ENCODE data around the gene DUSP8.
A peak's percentile ranks its signal among the peaks of the same experiment; 100 is the strongest.

DUSP8 gene

GRCh38 chr11:1570896-1571759, 943 bp downstream of the DUSP8 start (continued):
- TF ChIP-seq RBAK (tag by site-specific recombination; IDR thresholded peaks at IDR 0.05): no peak
- TF ChIP-seq ZNF664 (tag by site-specific recombination; IDR thresholded peaks at IDR 0.05): no peak
- TF ChIP-seq, protein P1, sequence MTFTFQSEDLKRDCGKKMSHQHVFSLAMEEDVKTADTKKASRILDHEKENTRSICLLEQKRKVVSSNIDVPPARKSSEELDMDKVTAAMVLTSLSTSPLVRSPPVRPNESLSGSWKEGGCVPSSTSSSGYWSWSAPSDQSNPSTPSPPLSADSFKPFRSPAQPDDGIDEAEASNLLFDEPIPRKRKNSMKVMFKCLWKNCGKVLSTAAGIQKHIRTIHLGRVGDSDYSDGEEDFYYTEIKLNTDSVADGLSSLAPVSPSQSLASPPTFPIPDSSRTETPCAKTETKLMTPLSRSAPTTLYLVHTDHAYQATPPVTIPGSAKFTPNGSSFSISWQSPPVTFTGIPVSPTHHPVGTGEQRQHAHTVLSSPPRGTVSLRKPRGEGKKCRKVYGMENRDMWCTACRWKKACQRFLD (tag by site-specific recombination; IDR thresholded peaks at IDR 0.05): no peak
- no peak for TF ChIP-seq ZNF747 (tag by site-specific recombination; IDR thresholded peaks at IDR 0.05)
- TF ChIP-seq ZIC2 (tag by site-specific recombination; IDR thresholded peaks at IDR 0.05): peak; percentile 28; the same call in 1 of the 2 replicates
- TF ChIP-seq ZNF169 (tag by site-specific recombination; IDR thresholded peaks at IDR 0.05): no peak
- no peak for TF ChIP-seq ZNF624 (tag by site-specific recombination; IDR thresholded peaks at IDR 0.05)
- TF ChIP-seq MYNN (tag by site-specific recombination; IDR thresholded peaks at IDR 0.05; ENCODE audit: borderline replicate concordance): no peak
- no peak for TF ChIP-seq ZNF558 (tag by site-specific recombination; IDR thresholded peaks at IDR 0.05)
- TF ChIP-seq SALL2 (tag by site-specific recombination; IDR thresholded peaks at IDR 0.05; ENCODE audit: borderline replicate concordance): no peak
- TF ChIP-seq SP2 (tag by site-specific recombination; IDR thresholded peaks at IDR 0.05): peak; percentile 31; the same call in 1 of the 2 replicates
- no peak for TF ChIP-seq TCF7L2 (IDR thresholded peaks at IDR 0.05; ENCODE audit: borderline replicate concordance, low read depth, low read length)
- TF ChIP-seq YY1 (tag by site-specific recombination; IDR thresholded peaks at IDR 0.05): no peak
- TF ChIP-seq, protein P2, sequence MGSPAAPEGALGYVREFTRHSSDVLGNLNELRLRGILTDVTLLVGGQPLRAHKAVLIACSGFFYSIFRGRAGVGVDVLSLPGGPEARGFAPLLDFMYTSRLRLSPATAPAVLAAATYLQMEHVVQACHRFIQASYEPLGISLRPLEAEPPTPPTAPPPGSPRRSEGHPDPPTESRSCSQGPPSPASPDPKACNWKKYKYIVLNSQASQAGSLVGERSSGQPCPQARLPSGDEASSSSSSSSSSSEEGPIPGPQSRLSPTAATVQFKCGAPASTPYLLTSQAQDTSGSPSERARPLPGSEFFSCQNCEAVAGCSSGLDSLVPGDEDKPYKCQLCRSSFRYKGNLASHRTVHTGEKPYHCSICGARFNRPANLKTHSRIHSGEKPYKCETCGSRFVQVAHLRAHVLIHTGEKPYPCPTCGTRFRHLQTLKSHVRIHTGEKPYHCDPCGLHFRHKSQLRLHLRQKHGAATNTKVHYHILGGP (tag by site-specific recombination; IDR thresholded peaks at IDR 0.05): no peak
- no peak; the same call in 1 of the 2 replicates for TF ChIP-seq KLF9 (tag by site-specific recombination; IDR thresholded peaks at IDR 0.05; ENCODE audit: low read depth)
- no peak for TF ChIP-seq HOXA7 (CRISPR knock-in tag; IDR thresholded peaks at IDR 0.05; ENCODE audit: borderline replicate concordance)
- no peak for TF ChIP-seq SCRT2 (tag by site-specific recombination; IDR thresholded peaks at IDR 0.05)
- no peak for TF ChIP-seq ZNF292 (tag by site-specific recombination; IDR thresholded peaks at IDR 0.05; ENCODE audit: borderline replicate concordance, low read depth)
- no peak for TF ChIP-seq ZNF146 (tag by site-specific recombination; IDR thresholded peaks at IDR 0.05)
- no peak for TF ChIP-seq ZNF350 (tag by site-specific recombination; IDR thresholded peaks at IDR 0.05)
- peak; percentile 52 for TF ChIP-seq SP3 (tag by site-specific recombination; IDR thresholded peaks at IDR 0.05)
- no peak for TF ChIP-seq ZNF626 (tag by site-specific recombination; IDR thresholded peaks at IDR 0.05)
- TF ChIP-seq, protein P3, sequence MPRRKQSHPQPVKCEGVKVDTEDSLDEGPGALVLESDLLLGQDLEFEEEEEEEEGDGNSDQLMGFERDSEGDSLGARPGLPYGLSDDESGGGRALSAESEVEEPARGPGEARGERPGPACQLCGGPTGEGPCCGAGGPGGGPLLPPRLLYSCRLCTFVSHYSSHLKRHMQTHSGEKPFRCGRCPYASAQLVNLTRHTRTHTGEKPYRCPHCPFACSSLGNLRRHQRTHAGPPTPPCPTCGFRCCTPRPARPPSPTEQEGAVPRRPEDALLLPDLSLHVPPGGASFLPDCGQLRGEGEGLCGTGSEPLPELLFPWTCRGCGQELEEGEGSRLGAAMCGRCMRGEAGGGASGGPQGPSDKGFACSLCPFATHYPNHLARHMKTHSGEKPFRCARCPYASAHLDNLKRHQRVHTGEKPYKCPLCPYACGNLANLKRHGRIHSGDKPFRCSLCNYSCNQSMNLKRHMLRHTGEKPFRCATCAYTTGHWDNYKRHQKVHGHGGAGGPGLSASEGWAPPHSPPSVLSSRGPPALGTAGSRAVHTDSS (tag by site-specific recombination; IDR thresholded peaks at IDR 0.05): no peak
- TF ChIP-seq, protein P4, sequence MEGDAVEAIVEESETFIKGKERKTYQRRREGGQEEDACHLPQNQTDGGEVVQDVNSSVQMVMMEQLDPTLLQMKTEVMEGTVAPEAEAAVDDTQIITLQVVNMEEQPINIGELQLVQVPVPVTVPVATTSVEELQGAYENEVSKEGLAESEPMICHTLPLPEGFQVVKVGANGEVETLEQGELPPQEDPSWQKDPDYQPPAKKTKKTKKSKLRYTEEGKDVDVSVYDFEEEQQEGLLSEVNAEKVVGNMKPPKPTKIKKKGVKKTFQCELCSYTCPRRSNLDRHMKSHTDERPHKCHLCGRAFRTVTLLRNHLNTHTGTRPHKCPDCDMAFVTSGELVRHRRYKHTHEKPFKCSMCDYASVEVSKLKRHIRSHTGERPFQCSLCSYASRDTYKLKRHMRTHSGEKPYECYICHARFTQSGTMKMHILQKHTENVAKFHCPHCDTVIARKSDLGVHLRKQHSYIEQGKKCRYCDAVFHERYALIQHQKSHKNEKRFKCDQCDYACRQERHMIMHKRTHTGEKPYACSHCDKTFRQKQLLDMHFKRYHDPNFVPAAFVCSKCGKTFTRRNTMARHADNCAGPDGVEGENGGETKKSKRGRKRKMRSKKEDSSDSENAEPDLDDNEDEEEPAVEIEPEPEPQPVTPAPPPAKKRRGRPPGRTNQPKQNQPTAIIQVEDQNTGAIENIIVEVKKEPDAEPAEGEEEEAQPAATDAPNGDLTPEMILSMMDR (tag by site-specific recombination; IDR thresholded peaks at IDR 0.05): no peak
- no peak for TF ChIP-seq OVOL3 (tag by site-specific recombination; IDR thresholded peaks at IDR 0.05)
- TF ChIP-seq ZNF239 (tag by site-specific recombination; IDR thresholded peaks at IDR 0.05): no peak
- TF ChIP-seq ZNF610 (tag by site-specific recombination; IDR thresholded peaks at IDR 0.05; ENCODE audit: borderline replicate concordance): no peak
- TF ChIP-seq ZNF510 (tag by site-specific recombination; IDR thresholded peaks at IDR 0.05; ENCODE audit: insufficient replicate concordance): no peak
- TF ChIP-seq KLF1 (tag by site-specific recombination; IDR thresholded peaks at IDR 0.05): peak; percentile 29; the same call in 1 of the 2 replicates
- peak; percentile 22; the same call in 1 of the 2 replicates for TF ChIP-seq GLIS1 (tag by site-specific recombination; IDR thresholded peaks at IDR 0.05)
- TF ChIP-seq, protein P5, sequence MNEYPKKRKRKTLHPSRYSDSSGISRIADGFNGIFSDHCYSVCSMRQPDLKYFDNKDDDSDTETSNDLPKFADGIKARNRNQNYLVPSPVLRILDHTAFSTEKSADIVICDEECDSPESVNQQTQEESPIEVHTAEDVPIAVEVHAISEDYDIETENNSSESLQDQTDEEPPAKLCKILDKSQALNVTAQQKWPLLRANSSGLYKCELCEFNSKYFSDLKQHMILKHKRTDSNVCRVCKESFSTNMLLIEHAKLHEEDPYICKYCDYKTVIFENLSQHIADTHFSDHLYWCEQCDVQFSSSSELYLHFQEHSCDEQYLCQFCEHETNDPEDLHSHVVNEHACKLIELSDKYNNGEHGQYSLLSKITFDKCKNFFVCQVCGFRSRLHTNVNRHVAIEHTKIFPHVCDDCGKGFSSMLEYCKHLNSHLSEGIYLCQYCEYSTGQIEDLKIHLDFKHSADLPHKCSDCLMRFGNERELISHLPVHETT (tag by site-specific recombination; IDR thresholded peaks at IDR 0.05): no peak
- TF ChIP-seq ZNF274 (IDR thresholded peaks at IDR 0.05; ENCODE audit: low read length): no peak
- no peak for TF ChIP-seq ZNF274 (tag by site-specific recombination; IDR thresholded peaks at IDR 0.05; ENCODE audit: borderline replicate concordance)
- peak; percentile 68 for TF ChIP-seq GLIS2 (tag by site-specific recombination; IDR thresholded peaks at IDR 0.05)
- TF ChIP-seq ZNF2 (tag by site-specific recombination; IDR thresholded peaks at IDR 0.05): no peak
